GM12872 (cell line): ENCODE results near the gene SCAMP4.

Experiments
- CTCF ChIP-seq: IDR thresholded peaks from 3 replicates; pipeline ENCODE4 v1.5.1; 2011; ENCODE audit warnings: low read depth, mild to moderate bottlenecking, low read length, moderate library complexity; ENCODE audit not compliant: insufficient read depth

SCAMP4 gene

GRCh38 chr19:1863638-1864479 is 41.3 kb upstream of the SCAMP4 start:
- TF ChIP-seq CTCF, result no peak

DNA sequence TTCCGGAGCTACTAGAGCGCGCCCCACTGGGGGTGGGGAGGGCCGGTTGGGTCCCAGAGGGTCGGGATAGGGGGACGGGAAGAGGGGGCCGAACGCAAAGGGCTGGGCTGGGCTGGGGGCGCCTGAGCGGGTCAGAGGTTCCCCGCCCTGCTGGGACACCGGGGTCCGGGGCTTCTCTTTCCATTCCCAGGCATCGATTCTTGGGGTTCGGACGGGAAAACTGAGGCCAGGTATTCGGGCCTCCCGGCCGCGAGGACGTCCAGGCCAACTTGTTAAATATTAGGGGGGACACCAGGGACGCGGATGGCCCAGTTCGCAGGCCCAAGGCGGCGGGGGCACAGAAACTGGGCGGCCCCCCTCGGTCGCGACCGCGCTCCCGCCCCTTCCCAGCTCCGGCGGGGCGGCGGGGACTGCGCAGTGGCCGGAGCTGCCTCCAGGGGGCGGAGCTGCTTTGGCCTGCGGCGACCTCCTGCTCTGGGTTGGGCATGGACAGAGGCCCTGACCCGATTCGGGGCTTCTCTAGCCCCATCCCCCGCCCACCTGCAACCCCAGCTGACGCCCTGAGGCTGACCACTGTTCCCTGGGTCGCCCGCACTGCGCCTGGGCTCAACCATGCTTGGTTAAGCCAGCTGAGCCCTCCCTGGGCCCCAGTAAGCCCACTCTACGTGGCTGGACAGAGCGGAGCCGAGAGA is 40.6 kb upstream of the SCAMP4 start:
- peak; percentile 79 for TF ChIP-seq CTCF

DNA sequence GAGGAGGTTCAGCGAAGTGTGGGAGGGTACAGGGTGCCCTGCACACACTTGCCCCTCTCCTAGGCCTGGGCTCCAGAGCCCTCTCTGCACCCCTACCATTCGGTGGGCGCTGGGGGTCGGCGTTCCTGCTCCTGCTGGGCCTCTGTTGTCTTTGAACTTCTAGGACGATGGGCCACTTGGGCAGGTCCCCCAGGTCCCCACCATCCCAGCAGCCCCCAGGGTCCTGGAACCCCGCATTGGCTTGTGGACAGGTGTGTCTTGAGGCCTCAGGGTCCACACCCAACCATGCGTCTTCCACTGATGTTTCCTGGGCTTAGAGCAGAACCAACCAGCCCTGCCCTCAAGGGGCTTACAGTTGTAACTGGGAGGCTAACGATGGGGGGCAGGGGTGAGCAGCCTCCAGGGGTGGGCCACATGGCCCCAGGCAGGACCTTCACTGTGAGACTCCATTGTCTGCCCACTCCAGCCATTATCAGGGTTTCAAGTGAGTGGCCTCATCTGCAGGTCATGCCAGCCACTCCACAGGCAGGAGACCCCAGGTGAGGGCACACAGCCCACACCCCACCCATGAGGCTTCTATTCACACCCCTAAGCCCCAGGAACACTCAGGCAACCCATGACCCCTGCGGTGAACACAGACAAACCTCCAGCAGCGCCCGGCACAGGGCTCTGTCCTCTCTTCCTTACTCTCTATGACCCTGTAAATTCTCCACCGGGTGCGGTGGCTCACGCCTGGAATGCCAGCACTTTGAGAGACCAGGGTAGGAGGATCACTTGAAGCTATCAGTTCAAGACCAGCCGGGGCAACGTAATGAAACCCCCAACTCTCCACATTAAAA is 39.8 kb upstream of the SCAMP4 start:
- no peak for TF ChIP-seq CTCF

DNA sequence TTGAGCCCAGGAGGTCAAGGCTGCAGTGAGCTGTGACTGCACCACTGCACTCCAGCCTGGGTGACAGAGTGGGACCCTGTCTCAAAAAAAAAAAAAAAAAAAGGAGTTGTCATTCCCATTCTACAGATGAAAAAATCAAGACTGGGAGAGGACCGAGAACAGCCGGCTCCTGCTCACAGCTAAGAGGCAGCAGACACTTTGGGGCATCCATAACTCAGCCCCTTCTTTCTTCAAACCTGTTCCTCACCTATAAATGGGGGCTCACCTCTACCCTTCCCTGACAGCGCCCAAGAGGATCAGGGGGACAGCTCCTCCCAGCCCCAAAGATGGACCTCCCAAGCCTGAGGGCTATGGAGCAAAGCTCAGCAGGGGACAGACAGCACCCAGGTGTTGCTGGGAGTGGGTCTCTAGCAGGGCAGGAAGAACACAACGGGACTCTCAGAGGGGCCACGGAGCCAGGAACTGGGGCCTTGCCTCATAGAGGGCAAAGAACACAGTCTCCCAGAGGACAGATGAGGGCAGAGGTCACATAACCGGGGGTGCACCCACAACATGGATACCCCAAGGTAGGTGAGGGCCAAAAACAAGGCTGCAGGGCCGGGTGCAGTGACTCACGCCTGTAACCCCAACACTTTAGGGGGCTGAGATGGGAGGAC is 38.4 kb upstream of the SCAMP4 start:
- TF ChIP-seq CTCF, result no peak

DNA sequence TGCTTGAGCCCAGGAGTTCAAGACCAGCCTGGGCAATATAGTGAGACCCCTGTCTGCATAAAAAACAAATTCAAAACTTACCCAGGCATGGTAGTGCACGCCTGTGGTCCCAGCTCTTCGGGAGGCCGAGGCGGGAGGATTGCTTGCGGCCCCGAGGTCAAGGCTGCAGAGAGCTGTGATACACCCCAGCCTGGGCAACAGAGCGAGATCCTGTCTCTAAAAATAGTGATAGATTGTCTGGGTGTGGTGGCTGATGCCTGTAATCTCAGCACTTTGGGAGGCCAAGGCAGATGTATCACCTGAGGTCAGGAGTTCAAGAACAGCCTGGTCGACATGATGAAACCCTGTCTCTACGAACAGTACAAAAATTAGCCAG is 37.9 kb upstream of the SCAMP4 start:
- no peak for TF ChIP-seq CTCF

DNA sequence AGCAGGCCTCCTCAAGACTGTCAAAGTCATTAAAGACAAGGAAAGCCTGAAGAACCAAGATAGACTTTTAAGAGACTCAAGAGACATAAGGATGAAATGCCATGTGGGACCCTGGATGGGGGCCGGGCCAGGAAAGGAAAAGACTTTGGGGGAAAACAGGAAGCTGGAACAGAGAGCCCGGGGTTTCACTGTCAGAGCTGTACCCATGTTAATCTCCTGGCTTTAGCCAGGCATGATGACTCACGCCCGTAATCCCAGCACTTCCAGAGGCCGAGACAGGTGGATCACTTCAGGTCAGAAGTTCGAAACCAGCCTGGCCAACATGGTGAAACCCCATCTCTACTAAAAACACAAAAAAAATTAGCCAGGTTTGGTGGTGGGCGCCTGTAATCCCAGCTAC is 36.2 kb upstream of the SCAMP4 start:
- TF ChIP-seq CTCF, result no peak

DNA sequence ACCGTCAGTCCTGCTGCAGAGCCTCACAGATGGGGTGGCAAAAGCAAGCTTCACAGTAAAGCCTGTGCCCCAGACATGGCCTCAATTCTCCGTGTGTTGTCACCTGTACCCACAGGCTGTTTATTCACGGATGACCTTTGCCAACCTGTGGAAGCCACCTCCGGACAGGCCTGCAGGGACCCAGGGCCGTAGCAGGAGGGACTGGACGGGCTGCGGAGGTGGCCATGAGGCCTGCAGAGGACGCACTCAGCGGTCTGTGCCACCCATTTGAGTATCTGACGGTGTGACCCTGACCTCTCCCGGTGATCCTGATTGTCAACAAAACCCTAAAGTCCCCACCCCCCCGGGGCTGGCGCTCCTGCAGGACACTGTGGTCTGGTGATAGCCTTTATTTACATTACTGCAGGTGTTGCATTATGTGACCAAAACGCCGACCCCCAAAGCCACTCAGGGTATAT is 34.0 kb upstream of the SCAMP4 start:
- TF ChIP-seq CTCF, result no peak
